Endometrial microvascular endothelial cells (primary cell): Measurements from ENCODE around the gene LIPG. TPM values are rescaled to one million over a fixed set of nuclear protein-coding genes. Genes with fewer than 3 reads are reported as not detected.

ENCODE experiments used
- in situ Hi-C: cut with HindIII; loops from 2 replicates; pipeline ENCODE4 v1.10.0; 2017; ENCODE audit warnings: low sequenced_read_pairs, low pct_unique_long_range_greater_than_20kb; ENCODE audit errors: inconsistent ontology term
- total RNA-seq: library from RNA; depleted of rRNA; stranded (reverse); fragments of >200 nt; gene quantifications from one replicate; pipeline ENCODE4 v1.2.3, GENCODE V29; 2015; ENCODE audit errors: inconsistent ontology term

The LIPG gene
- total RNA-seq, 1 donor from 2014 or later: 80.7 TPM

DNA sequence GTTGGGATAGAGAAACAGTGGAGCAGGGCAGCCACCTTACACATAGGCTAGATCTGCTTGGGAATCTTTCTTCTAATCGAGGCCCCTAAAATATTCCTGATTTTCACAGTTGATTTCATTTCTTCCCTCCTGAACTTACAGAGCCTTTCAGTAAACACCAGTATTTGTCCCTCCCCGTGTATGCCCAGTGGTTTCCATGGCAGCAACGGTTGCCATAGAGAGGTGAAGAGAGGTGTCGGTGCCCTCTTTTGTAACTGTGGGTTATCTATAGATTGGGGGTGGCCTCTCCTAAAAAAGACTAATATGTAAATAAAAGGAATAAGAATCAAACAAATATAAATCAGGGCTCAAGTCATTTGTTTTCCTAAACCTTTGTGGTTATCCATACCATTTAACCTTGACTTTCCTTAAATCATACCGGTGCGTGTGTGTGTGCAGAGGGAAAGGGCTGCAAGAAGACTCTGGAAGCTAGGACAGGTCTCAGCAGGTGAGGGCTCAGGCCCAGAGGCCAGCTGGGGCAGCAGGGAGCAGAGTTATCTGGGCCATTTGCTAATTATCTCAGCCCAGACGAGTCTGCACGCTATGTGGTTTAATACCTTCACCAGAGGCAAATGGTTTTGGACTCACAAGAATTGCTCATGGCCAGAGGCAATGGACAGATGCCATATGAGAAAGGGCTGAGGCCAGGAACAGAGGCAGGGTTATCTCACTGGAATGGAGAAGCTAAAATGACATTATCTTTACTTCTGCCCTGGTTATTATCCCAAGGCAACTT, 35.5 kb downstream of the LIPG start:
- in situ Hi-C loops: no loop called here

GRCh38 chr18:49601211-49601610, 39.4 kb downstream of the LIPG start:
- in situ Hi-C loops: no loop called here

- in situ Hi-C loops: no loop called here
Observed at GRCh38 chr18:49608366-49609255, 46.8 kb downstream of the LIPG start.

GRCh38 chr18:49609256-49610021, 47.6 kb downstream of the LIPG start:
- in situ Hi-C loops: no loop called here

DNA sequence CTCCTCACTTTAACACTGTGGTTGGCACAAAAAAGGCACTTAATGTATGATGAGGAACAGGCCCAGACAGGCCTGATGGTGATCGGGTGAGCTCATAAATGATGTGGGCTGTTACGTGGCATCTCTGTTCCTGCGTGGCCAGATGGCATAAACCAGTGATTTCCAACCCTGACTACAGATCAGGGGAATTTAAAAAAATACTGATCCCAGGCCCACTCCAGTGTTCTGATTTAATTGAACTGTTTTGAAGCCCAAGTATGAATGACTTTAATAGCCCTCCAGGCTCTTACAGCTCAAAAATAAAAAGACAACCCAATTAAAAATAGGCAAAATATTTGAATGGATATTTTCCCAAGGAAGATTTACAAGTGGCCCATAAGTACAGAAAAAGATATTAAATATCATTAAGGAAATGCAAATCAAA, 48.2 kb downstream of the LIPG start:
- in situ Hi-C loops: no loop called here

- in situ Hi-C loops: no loop called here
Observed at GRCh38 chr18:49611316-49611715, 49.5 kb downstream of the LIPG start.

DNA sequence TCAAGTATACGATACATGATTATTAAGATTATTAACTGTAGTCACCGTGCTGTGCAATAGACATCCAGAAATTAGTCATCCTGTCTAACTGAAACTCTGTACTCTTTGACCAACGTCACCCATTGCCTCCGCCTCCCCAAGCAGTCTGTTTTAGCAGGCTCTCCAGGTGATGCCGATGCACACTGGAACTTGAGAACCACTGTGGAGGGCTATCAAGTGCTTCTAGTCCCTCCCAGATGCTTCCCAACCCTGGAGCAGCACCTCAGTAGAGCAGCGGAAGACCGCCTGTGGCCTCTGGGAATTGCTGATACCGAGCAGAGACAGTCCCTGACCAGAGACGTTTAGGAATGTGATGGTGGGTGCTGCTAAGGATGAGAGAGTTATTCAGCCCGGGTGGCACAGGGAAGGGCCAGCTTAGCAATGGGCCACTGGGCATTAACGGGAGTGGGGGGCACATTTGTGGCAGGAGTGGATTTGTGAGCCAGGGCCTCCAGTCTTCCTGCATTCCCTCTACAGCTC, 50.7 kb downstream of the LIPG start:
- in situ Hi-C loops: no loop called here

GRCh38 chr18:49613141-49613640, 51.3 kb downstream of the LIPG start:
- in situ Hi-C loops: no loop called here

- in situ Hi-C loops: no loop called here
Observed at GRCh38 chr18:49613641-49614151, 51.8 kb downstream of the LIPG start.

DNA sequence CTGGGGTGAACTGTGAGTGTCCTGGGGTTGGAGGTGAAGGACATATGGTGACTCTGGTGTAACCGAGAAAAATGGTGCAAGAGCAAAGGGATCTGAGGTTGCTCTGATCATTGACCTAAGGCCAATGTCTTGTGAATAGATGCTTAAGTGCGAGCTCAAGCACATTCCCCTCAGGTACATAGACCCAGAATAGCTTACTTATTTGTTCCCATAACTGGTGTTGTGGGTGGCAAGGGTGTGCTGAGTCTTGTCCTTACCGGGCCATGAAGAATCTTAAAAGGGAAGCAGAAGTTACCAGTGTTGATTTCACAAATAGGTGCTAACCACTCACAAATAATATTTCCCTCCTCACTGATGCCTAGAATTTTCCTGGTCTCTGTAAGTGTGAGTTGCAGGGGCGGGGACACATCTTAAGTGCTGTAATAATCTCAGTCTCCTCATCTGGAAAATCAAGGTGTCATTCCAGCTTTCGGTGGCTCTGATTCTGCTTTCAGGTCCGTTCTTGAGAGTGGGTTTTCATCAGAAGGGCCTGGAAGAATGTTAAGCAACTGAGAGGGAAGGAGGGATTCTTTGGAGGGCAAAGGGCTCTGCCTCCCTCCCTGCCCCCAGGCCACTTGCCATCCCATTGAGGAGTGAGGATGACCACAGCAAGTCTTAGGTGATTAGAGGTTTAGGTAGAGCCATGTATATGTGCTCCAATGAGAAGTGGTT, 54.9 kb downstream of the LIPG start:
- in situ Hi-C loops: no loop called here

DNA sequence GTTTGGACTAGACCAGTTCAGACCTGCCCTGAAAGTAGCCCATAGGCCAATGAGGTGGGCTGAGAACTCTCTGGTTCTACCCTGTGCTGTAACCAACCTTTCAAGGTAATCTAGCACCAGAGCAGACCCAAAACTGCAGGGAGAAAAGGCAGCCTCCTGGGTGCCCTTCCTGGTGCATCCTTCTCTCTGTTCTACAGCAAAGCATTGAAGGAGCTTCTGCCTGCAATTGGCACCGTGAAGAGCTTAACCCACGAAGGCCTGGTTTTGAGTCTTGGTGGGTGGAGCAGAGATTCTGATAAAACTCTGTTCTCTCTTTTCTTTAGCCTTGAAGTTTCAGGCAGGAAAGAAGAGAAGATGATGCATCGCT, 55.5 kb downstream of the LIPG start:
- in situ Hi-C loops: no loop called here

DNA sequence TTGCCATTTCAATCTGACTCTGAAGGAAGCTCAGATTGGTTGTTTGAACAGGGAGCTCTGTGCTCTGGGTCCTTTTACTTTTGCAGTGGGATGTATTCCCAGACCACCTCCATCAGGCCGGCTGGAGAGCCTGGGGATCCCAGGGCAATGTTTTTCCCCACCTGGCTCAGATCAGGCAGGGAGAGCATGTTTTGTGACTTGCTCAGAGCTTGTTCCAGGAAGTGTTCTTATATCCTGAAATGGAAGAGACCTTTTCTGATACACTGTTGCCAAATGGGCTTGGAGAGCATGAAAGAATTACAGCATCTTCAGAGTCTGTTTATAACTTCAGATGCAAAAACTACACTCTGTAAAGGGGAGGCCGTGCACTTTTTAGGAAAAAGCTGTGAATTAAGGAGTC, 56.0 kb downstream of the LIPG start:
- in situ Hi-C loops: no loop called here

DNA sequence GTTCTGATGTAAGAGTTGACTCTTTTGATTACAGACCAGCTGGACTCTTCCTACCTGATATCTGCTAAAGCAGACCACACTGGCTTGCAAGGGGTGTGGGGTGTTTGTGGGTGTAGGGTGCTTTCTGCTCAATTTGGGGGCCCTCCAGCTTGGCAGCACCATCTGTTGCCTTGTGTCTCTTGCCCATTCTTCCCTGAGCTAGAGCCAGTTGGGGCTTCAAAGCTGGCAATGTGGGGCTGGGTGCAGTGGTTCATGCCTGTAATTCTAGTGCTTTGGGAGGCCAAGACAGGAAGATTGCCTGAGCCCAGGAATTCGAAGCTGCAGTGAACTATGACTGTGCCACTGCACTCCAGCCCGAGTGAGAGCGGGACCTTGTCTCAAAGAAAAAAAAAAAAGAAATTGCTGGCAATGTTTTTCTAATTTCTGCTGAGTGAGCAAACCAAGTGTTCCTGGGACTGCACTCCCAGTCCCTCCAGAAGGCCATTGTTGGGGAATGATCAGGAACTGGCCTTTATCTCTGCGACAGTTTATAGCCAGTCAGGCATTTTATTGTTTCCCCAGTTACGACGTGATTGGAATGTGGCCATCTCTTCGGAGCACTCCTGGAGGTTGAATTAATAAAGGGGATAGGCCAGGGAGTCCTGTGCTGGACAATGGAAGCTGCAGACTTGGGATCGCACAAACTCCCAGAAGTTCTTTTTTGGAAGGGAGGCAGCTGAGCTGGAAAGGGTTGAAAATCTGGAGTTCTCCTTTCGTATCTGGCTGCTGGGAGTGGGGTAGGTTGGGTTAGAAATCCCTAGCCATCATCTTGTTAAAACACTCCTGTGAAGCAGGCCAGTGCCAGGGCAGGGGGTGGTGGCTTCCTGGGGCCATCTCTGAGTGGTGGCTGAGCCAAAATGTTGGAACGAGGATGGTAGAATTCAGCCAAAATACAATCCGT, 57.2 kb downstream of the LIPG start:
- in situ Hi-C loops: no loop called here

- in situ Hi-C loops: no loop called here
Observed at GRCh38 chr18:49619801-49620200, 57.9 kb downstream of the LIPG start.

- in situ Hi-C loops: no loop called here
Observed at GRCh38 chr18:49621301-49621700, 59.4 kb downstream of the LIPG start.

- in situ Hi-C loops: no loop called here
Observed at GRCh38 chr18:49621717-49622351, 60.0 kb downstream of the LIPG start.

- in situ Hi-C loops: no loop called here
Observed at GRCh38 chr18:49623571-49623970, 61.7 kb downstream of the LIPG start.
